BE2C (cell line): ENCODE results near the gene SARDH.

Source experiments
- DNase-seq: peaks from one replicate; pipeline ENCODE4 v3.0.0-alpha.2; 2020
- H3K27me3 ChIP-seq: fragments of 250-450 bp; sonication (Bioruptor Pico); 2 replicates; pipeline ENCODE4 v1.5.1; 2020; ENCODE audit warnings: mild to moderate bottlenecking
- H3K36me3 ChIP-seq: fragments of 250-450 bp; sonication (Bioruptor Pico); 2 replicates; pipeline ENCODE4 v1.5.1; 2020; ENCODE audit warnings: mild to moderate bottlenecking
- H3K4me1 ChIP-seq: fragments of 250-450 bp; sonication (Bioruptor Pico); 2 replicates; pipeline ENCODE4 v1.5.1; 2020
- H3K4me3 ChIP-seq: 2 replicates; pipeline ENCODE4 v1.5.1; 2011; ENCODE audit warnings: low read depth, low read length
- H3K9me3 ChIP-seq: fragments of 250-450 bp; sonication (Bioruptor Pico); 2 replicates; pipeline ENCODE4 v1.5.1; 2020
- CTCF ChIP-seq: IDR thresholded peaks from 2 replicates; pipeline ENCODE4 v1.5.1; 2012; ENCODE audit warnings: mild to moderate bottlenecking, low read depth, low read length

SARDH gene

GRCh38 chr9:133654736-133655657 is 83.2 kb downstream of the SARDH start:
- Histone ChIP-seq H3K9me3 (no peaks in the 10 kb centered on the region), H3K27me3 (no peaks in the 10 kb centered on the region), H3K4me3 (no peak overlapping the region), H3K4me1 (peaks cover 23% of the 10 kb centered on the region), H3K36me3 (peaks cover 78% of the 10 kb centered on the region)
- no peak for TF ChIP-seq CTCF
- no peak for DNase-seq

GRCh38 chr9:133653638-133654037 is 84.5 kb downstream of the SARDH start:
- no peaks in the 10 kb centered on the region for H3K27me3 ChIP-seq
- no peak for TF ChIP-seq CTCF
- no peaks in the 10 kb centered on the region for H3K9me3 ChIP-seq
- H3K36me3 ChIP-seq, result peaks cover 82% of the 10 kb centered on the region
- no peak for DNase-seq
- H3K4me3 ChIP-seq, result no peak overlapping the region
- peaks cover 14% of the 10 kb centered on the region for H3K4me1 ChIP-seq

GRCh38 chr9:133650026-133650425 is 88.1 kb downstream of the SARDH start:
- Histone ChIP-seq H3K9me3 (no peaks in the 10 kb centered on the region), H3K27me3 (no peaks in the 10 kb centered on the region), H3K4me1 (no peaks in the 10 kb centered on the region), H3K36me3 (peaks cover 87% of the 10 kb centered on the region), H3K4me3 (no peak overlapping the region)
- TF ChIP-seq CTCF, result no peak
- no peak for DNase-seq

- Histone ChIP-seq H3K9me3 (no peaks in the 10 kb centered on the region), H3K27me3 (no peaks in the 10 kb centered on the region), H3K4me3 (no peak overlapping the region), H3K4me1 (no peaks in the 10 kb centered on the region), H3K36me3 (peaks cover 87% of the 10 kb centered on the region)
- no peak for TF ChIP-seq CTCF
- DNase-seq, result no peak
These were observed 89.0 kb downstream of the SARDH start for GRCh38 chr9:133649194-133649593.

GRCh38 chr9:133647765-133648469 is 90.2 kb downstream of the SARDH start:
- no peak for TF ChIP-seq CTCF
- peaks cover 88% of the 10 kb centered on the region for H3K36me3 ChIP-seq
- H3K4me1 ChIP-seq, result no peaks in the 10 kb centered on the region
- no peak for DNase-seq
- H3K27me3 ChIP-seq, result no peaks in the 10 kb centered on the region
- H3K9me3 ChIP-seq, result no peaks in the 10 kb centered on the region
- H3K4me3 ChIP-seq, result no peak overlapping the region

- no peaks in the 10 kb centered on the region for H3K9me3 ChIP-seq
- no peaks in the 10 kb centered on the region for H3K27me3 ChIP-seq
- H3K36me3 ChIP-seq, result peaks cover 88% of the 10 kb centered on the region
- no peak overlapping the region for H3K4me3 ChIP-seq
- no peak for DNase-seq
- H3K4me1 ChIP-seq, result no peaks in the 10 kb centered on the region
- TF ChIP-seq CTCF, result no peak
These were observed 91.0 kb downstream of the SARDH start for GRCh38 chr9:133647148-133647547.
